ENCODE results near the gene RANBP10. TPM values are rescaled to one million over a fixed set of nuclear protein-coding genes. Genes with fewer than 3 reads are reported as not detected.

RANBP10 gene
- total RNA-seq (7.4 and 8.0 TPM in 2 replicates), polyA plus RNA-seq (13.4 and 13.6 TPM in 2 replicates)

DNA sequence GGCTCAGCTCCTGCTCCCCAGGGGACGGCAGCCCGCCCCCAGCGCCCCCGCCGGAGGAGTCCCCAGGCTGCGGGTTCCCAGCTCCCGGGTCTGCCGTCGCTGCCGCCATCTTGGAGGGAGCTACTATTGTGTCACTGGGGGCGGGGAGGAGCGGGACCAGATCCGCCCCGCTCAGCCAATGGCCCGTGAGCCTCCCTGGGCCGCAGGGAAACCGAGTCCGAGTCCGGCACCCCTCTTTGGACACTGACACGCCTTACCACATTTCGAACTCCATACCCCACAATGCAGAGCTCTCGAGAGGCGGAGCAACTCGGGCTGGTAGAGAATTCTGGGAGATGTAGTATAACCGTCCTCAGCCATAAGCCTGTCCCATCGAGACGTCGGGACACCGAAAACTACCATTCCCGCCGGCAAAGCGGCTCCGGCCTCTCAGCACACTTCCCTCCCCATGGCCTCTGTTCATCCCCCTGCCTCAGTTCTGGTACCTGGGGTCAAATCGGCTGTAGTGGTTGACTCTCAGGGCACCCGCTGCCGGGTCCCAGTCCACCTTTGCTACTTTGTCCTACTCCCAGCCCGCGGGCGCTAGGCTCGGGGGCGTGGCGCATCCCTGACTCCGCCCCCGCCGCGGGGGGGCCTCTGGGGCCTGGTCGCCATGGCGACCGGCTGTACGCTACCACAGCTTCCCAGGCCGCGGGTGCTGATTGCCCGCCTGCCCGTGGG, at the start of gene RANBP10, which contains the start of gene TSNAXIP1:
Gene RANBP10 (minus strand): TSS at position 133 of the 720 bp plus-strand sequence. CDS start 24 bp downstream, at position 109.
Gene TSNAXIP1 (plus strand): TSS at position 462 of the 720 bp plus-strand sequence. CDS start 261 bp downstream, outside the sequence.
- DNase-seq (ENCODE audit: low read depth in 1 of 2, low spot score in 1 of 2): peak; percentile 99
- Histone ChIP-seq H3K27me3 (peaks cover 63% of the 10 kb centered on the region), H3K9me3 (ENCODE audit: low read depth) (no peaks in the 10 kb centered on the region), H3K4me1 (ENCODE audit: low read depth) (peaks cover 4% of the 10 kb centered on the region), H3K27ac (no peak within 1 kb of the TSS), H3K4me3 (peak within 1 kb of the TSS; percentile 68), H3K36me3 (peaks cover 3% of the 10 kb centered on the region)
- TF ChIP-seq, protein P1, sequence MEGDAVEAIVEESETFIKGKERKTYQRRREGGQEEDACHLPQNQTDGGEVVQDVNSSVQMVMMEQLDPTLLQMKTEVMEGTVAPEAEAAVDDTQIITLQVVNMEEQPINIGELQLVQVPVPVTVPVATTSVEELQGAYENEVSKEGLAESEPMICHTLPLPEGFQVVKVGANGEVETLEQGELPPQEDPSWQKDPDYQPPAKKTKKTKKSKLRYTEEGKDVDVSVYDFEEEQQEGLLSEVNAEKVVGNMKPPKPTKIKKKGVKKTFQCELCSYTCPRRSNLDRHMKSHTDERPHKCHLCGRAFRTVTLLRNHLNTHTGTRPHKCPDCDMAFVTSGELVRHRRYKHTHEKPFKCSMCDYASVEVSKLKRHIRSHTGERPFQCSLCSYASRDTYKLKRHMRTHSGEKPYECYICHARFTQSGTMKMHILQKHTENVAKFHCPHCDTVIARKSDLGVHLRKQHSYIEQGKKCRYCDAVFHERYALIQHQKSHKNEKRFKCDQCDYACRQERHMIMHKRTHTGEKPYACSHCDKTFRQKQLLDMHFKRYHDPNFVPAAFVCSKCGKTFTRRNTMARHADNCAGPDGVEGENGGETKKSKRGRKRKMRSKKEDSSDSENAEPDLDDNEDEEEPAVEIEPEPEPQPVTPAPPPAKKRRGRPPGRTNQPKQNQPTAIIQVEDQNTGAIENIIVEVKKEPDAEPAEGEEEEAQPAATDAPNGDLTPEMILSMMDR (IDR thresholded peaks at IDR 0.05; ENCODE audit: low read depth, low read length): no peak

DNA sequence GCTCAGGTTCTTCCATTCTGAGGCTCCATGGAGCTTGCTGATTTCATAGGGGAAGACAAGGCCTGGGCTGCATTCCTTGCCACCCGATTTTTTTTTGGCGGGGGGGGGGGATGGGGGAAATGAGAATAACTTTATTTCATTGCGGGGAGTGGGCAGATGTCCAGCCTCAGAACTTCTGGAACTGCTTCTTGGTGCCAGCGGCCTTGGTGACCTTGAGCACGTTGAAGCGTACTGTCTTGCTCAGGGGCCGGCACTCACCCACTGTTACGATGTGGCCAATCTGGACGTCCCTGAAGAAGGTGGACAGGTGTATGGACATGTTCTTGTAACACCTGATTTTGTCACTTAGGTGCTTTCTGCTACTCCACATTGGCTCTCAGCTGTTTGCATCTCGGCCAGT, 49.4 kb upstream of the RANBP10 start:
- peaks cover 5% of the 10 kb centered on the region for H3K4me1 ChIP-seq (ENCODE audit: low read depth)
- H3K9me3 ChIP-seq (ENCODE audit: low read depth): no peaks in the 10 kb centered on the region
- no peaks in the 10 kb centered on the region for H3K27me3 ChIP-seq
- TF ChIP-seq, protein P1 (IDR thresholded peaks at IDR 0.05; ENCODE audit: low read depth, low read length): no peak
- no peak for DNase-seq (ENCODE audit: low read depth in 1 of 2, low spot score in 1 of 2)
- no peak overlapping the region for H3K4me3 ChIP-seq
- peaks cover 3% of the 10 kb centered on the region for H3K36me3 ChIP-seq
- no peak overlapping the region for H3K27ac ChIP-seq

DNA sequence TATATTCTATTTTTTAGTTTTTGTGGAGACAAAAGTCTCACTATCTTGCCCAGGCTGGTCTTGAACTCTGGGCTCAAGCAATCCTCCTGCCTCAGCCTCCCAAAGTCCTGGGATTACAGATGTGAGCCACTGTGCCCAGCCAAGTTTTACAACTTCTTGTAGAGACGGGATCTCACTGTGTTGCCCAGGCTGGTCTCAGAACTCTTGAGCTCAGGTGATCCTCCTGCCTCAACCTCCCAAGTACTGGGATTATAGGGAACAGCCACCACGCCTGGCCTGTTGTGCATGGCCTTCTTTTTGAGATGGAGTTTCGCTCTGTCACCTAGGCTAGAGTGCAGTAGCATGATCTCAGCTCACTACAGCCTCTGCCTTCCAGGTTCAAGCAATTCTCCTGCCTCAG, 47.3 kb upstream of the RANBP10 start:
- no peaks in the 10 kb centered on the region for H3K27me3 ChIP-seq
- no peak for DNase-seq (ENCODE audit: low read depth in 1 of 2, low spot score in 1 of 2)
- H3K36me3 ChIP-seq: no peaks in the 10 kb centered on the region
- H3K4me1 ChIP-seq (ENCODE audit: low read depth): peaks cover 5% of the 10 kb centered on the region
- H3K9me3 ChIP-seq (ENCODE audit: low read depth): no peaks in the 10 kb centered on the region
- TF ChIP-seq, protein P1 (IDR thresholded peaks at IDR 0.05; ENCODE audit: low read depth, low read length): no peak
- H3K27ac ChIP-seq: no peak overlapping the region
- no peak overlapping the region for H3K4me3 ChIP-seq

DNA sequence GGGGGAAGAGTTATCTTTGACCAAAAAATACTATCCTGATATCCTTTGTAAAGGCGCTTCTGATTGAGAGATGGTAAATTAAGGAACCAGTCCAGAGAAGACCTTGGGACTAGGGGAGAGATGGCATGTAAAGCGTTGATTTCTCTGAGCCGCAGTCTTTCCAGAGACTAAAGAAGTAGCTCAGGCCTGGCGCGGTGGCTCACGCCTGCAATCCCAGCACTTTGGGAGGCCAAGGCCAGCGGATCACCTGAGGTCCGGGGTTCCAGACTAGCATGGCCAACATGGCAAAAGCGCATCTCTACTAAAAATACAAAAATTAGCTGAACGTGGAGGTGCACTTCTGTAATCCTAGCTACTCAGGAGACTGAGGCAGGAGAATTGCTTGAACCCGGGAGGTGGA, 41.8 kb upstream of the RANBP10 start:
- TF ChIP-seq, protein P1 (IDR thresholded peaks at IDR 0.05; ENCODE audit: low read depth, low read length): no peak
- Histone ChIP-seq H3K27me3 (no peaks in the 10 kb centered on the region), H3K27ac (peak overlapping the region; percentile 96), H3K4me1 (ENCODE audit: low read depth) (peaks cover 33% of the 10 kb centered on the region), H3K9me3 (ENCODE audit: low read depth) (no peaks in the 10 kb centered on the region), H3K4me3 (peak overlapping the region; percentile 72), H3K36me3 (no peaks in the 10 kb centered on the region)
- DNase-seq (ENCODE audit: low read depth in 1 of 2, low spot score in 1 of 2): no peak

DNA sequence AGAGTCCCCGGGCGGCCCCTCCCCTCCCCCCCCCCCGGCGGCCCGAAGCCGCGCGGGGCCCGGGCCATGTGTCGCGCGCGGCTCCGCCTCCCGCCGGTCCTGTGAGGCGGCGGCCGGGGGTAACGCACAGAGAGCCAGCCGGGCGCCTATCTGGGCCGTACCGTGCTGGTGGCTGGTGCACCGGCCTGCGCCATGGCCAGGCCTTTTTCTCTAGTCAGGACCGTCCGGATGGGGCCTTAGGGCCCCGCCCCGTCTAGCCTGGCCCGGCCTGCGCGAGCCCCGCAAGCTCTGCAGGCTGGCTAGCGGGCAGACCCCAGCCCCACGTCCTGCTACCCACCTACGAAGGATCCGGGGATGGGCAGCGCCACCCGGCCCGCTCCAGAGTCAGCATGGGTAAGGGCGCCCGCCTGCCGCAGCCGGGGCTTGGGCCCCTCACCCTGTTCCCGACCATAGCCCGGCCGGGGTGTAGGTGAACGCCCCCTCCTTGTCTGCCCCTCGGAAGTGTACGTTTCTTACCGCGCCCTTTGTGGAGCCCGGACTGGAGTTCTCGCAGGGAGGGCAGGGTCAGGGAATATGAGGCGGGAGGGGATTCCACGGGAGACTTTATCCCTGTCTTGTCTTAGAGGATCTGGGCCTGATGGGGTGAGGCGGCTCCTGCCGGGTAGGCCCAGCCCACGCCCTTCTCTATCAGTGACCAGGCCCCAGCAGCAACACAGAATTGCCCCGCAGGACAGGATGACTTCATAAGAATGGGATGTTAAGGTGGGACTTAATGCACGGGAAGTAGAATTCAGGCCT, 40.9 kb upstream of the RANBP10 start, which contains the start of gene CENPT:
Gene CENPT (minus strand): TSS at position 630 of the 798 bp plus-strand sequence. CDS start 13,834 bp downstream, outside the sequence.
- peak within 1 kb of the TSS; percentile 72 for H3K4me3 ChIP-seq
- peaks cover 33% of the 10 kb centered on the region for H3K4me1 ChIP-seq (ENCODE audit: low read depth)
- no peaks in the 10 kb centered on the region for H3K9me3 ChIP-seq (ENCODE audit: low read depth)
- H3K36me3 ChIP-seq: no peaks in the 10 kb centered on the region
- DNase-seq (ENCODE audit: low read depth in 1 of 2, low spot score in 1 of 2): peak; percentile 35 to 40
- H3K27me3 ChIP-seq: no peaks in the 10 kb centered on the region
- peak within 1 kb of the TSS; percentile 96 for H3K27ac ChIP-seq
- TF ChIP-seq, protein P1 (IDR thresholded peaks at IDR 0.05; ENCODE audit: low read depth, low read length): no peak

All from cardiac muscle cell (in vitro differentiated cells and primary cell).